Uterine smooth muscle cell (primary cell): ENCODE results near the gene FOXJ1. TPM values are rescaled to one million over a fixed set of nuclear protein-coding genes. Genes with fewer than 3 reads are reported as not detected.

Experiments used
- total RNA-seq: library from RNA; depleted of rRNA; stranded (reverse); fragments of >200 nt; gene quantifications from 2 replicates; pipeline ENCODE4 v1.2.3, GENCODE V29; 2014

FOXJ1 gene
- total RNA-seq: under 0.01 TPM in 2 replicates

GRCh38 chr17:76141212-76142038 is at the start of gene FOXJ1:
FOXJ1 (minus strand) TSS chr17:76141245; CDS start chr17:76140395, 850 bp downstream.

GRCh38 chr17:76103274-76104139 is 37.5 kb downstream of the FOXJ1 start, which contains the start of gene EXOC7:
EXOC7 (minus strand) TSS chr17:76103787; CDS start chr17:76103692, 95 bp downstream.

Other genes with a start within 250 kb of the FOXJ1 start
- 23.2 and 23.8 TPM in 2 replicates for gene TRIM65, start 244.3 kb downstream of the FOXJ1 start, total RNA-seq
- 31.6 and 33.8 TPM in 2 replicates for gene MRPL38, start 236.4 kb downstream of the FOXJ1 start, total RNA-seq
- gene FBF1, start 200.2 kb downstream of the FOXJ1 start, total RNA-seq: 15.2 and 19.8 TPM in 2 replicates
- gene ACOX1, start 162.1 kb downstream of the FOXJ1 start, total RNA-seq: 55.0 and 63.2 TPM in 2 replicates
- gene TEN1, start 162.0 kb downstream of the FOXJ1 start, total RNA-seq: 16.5 and 18.2 TPM in 2 replicates
- gene CDK3, start 140.4 kb downstream of the FOXJ1 start, total RNA-seq: 2.9 and 3.2 TPM in 2 replicates
- 0.12 and 0.22 TPM in 2 replicates for gene EVPL, start 113.9 kb downstream of the FOXJ1 start, total RNA-seq
- gene SRP68, start 68.7 kb downstream of the FOXJ1 start, total RNA-seq: 43.7 and 46.9 TPM in 2 replicates
- gene GALR2, start 66.5 kb downstream of the FOXJ1 start, total RNA-seq: not detected in 2 replicates
- gene ZACN, start 62.1 kb downstream of the FOXJ1 start, total RNA-seq: 0.12 TPM in 1 of 2 replicates, not detected in the other
- gene EXOC7, start 37.5 kb downstream of the FOXJ1 start, total RNA-seq: 79.9 and 89.2 TPM in 2 replicates
- gene RNF157, start 99.2 kb upstream of the FOXJ1 start, total RNA-seq: 0.75 and 0.89 TPM in 2 replicates
- 2.7 and 4.6 TPM in 2 replicates for gene UBALD2, start 124.1 kb upstream of the FOXJ1 start, total RNA-seq
- 3.0 and 6.2 TPM in 2 replicates for gene QRICH2, start 167.0 kb upstream of the FOXJ1 start, total RNA-seq
- gene PRPSAP1, start 212.7 kb upstream of the FOXJ1 start, total RNA-seq: 36.4 and 38.2 TPM in 2 replicates
- gene SPHK1, start 243.4 kb upstream of the FOXJ1 start, total RNA-seq: 73.4 and 79.2 TPM in 2 replicates